ENCODE measurements around the gene IRF3.

IRF3 gene

GRCh38 chr19:49616945-49617344, 48.7 kb downstream of the IRF3 start:
- no peak for DNase-seq (ENCODE audit: low spot score)

DNA sequence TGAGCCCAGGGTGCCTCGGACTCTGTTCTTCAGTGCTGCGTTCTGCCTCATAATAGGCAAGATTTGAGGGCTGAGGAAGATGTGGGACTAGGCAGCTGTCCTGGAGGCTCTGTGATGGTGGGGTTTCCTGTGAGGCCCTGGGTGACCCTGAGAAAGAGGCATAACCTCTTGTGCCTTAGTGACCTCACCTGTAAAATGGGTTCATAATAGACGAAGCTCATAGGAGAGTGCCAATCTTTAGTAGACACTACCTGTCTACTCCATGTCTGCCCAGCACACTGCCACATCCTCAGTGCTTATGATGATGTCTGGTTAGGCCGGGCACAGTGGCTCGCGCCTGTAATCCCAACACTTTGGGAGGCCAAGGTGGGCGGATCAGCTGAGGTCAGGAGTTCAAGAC, 49.1 kb downstream of the IRF3 start:
- no peak for DNase-seq (ENCODE audit: low spot score)

GRCh38 chr19:49615861-49616260, 49.8 kb downstream of the IRF3 start:
- no peak for DNase-seq (ENCODE audit: low spot score)

GRCh38 chr19:49614096-49614833, 51.4 kb downstream of the IRF3 start:
- no peak for DNase-seq (ENCODE audit: low spot score)

- DNase-seq (ENCODE audit: low spot score): no peak
These were observed 52.3 kb downstream of the IRF3 start for GRCh38 chr19:49613374-49613773.

All from COLO829 (cell line).